ENCODE results near the gene HOXA4.
A peak's percentile ranks its signal among the peaks of the same experiment; 100 is the strongest.

DNA sequence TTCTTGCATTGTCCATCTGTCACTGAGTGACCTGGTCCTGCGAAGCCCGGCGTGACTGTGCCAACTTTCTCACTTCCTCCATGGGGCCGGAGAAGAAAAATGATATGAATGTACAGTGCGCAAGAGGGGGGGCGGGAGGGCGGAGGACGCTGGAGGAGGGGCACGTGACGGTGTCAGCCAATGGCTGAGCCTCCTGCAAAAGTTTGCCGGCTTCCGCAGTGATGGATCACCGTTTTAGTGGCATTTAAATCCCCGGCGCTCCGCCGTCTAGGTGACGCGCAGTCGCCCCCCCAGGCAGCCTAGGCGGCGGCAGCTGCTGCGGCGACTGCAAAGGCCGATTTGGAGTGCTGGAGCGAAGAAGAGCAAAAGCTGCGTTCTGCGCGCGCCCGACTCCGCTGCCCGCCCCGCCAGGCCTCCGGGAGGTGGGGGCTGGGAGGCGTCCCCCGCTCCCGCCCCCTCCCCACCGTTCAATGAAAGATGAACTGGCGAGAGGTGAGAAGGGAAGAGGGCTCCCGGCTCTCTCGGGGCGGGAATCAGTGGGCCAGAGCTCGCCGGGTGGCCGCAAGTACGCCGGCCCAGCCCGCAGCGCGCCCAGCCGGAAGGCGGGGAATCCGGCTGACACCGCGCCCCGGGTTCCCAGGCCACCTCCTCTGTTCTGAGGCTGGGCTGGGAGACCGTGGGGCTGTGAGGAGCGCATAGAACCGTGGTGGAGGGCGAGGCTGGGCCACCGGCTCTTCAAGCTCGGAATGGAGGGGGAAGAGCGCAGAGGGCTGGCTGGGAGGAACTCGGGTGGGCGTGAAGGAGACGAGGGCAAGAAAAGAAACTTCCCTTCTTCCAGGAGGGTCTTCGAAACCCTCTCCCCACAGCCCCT lies 34.4 kb downstream of the HOXA4 start, which contains the start of gene HOXA1:
- TF ChIP-seq CTCF (optimal IDR thresholded peaks at IDR 0.05 in 1 of 3, IDR thresholded peaks at IDR 0.05 in 1 of 3, conservative IDR thresholded peaks at IDR 0.05 in 1 of 3; ENCODE audit: extremely low read depth in 1 of 3, insufficient read depth in 2 of 3, low read length in 3 of 3) (peak in 1 of 3 experiments; percentile 46), EZH2 (IDR thresholded peaks at IDR 0.05; ENCODE audit: low read length) (no peak)
